H9 (cell line): Measurements from ENCODE around the gene ARHGAP4. TPM values are rescaled to one million over a fixed set of nuclear protein-coding genes. Genes with fewer than 3 reads are reported as not detected.

ENCODE experiments used
- DNase-seq: peaks from one replicate; pipeline ENCODE4 v3.0.0-alpha.2; 2017
- H2AFZ ChIP-seq: one replicate; pipeline ENCODE4 v1.6.1; 2013; ENCODE audit warnings: mild to moderate bottlenecking, low read length, control low read depth, moderate library complexity
- H2AK5ac ChIP-seq: 2 replicates; pipeline ENCODE4 v1.6.1; 2013; ENCODE audit warnings: low read length, control low read depth, mixed read lengths; ENCODE audit not compliant: insufficient read length
- H2BK120ac ChIP-seq: one replicate; pipeline ENCODE4 v1.6.1; 2013; ENCODE audit warnings: low read depth, mild to moderate bottlenecking, low read length, control low read depth, inconsistent platforms; ENCODE audit not compliant: poor library complexity, severe bottlenecking
- H2BK12ac ChIP-seq: 2 replicates; pipeline ENCODE4 v1.6.1; 2013; ENCODE audit warnings: low read length, control low read depth, mixed read lengths, low read depth; ENCODE audit not compliant: insufficient read length
- H2BK15ac ChIP-seq: 2 replicates; pipeline ENCODE4 v1.6.1; 2013; ENCODE audit warnings: low read depth, low read length, control low read depth
- H2BK20ac ChIP-seq: one replicate; pipeline ENCODE4 v1.6.1; 2013; ENCODE audit warnings: low read depth, mild to moderate bottlenecking, low read length, control low read depth, inconsistent platforms; ENCODE audit not compliant: poor library complexity, severe bottlenecking
- H2BK5ac ChIP-seq: 2 replicates; pipeline ENCODE4 v1.6.1; 2013; ENCODE audit warnings: low read length, control low read depth, mixed read lengths; ENCODE audit not compliant: insufficient read length
- H3K14ac ChIP-seq: 2 replicates; pipeline ENCODE4 v1.6.1; 2013; ENCODE audit warnings: low read length, control low read depth; ENCODE audit not compliant: insufficient read depth
- H3K18ac ChIP-seq: 2 replicates; pipeline ENCODE4 v1.6.1; 2013; ENCODE audit warnings: low read depth, mild to moderate bottlenecking, mixed read lengths, low read length, control low read depth; ENCODE audit not compliant: insufficient read length
- H3K23ac ChIP-seq: 2 replicates; pipeline ENCODE4 v1.6.1; 2013; ENCODE audit warnings: low read length, control low read depth, mixed read lengths, low read depth; ENCODE audit not compliant: insufficient read length
- H3K23me2 ChIP-seq: 2 replicates; pipeline ENCODE4 v1.6.1; 2013; ENCODE audit warnings: low read depth, mild to moderate bottlenecking, mixed read lengths, low read length, control low read depth; ENCODE audit not compliant: insufficient read length, poor library complexity, severe bottlenecking
- H3K27ac ChIP-seq: 2 replicates; pipeline ENCODE4 v1.5.1; 2013; ENCODE audit warnings: low read length, control low read depth, mixed read lengths, low read depth; ENCODE audit not compliant: insufficient read length
- H3K27me3 ChIP-seq: 2 replicates; pipeline ENCODE4 v1.6.1; 2013; ENCODE audit warnings: low read length, control low read depth, inconsistent platforms; ENCODE audit not compliant: insufficient read depth
- H3K4ac ChIP-seq: 2 replicates; pipeline ENCODE4 v1.6.1; 2013; ENCODE audit warnings: low read depth, mild to moderate bottlenecking, control low read depth, inconsistent platforms, low read length, moderate library complexity
- H3K4me1 ChIP-seq: 2 replicates; pipeline ENCODE4 v1.6.1; 2013; ENCODE audit warnings: low read length, control low read depth, inconsistent platforms; ENCODE audit not compliant: insufficient read depth
- H3K4me2 ChIP-seq: 2 replicates; pipeline ENCODE4 v1.6.1; 2013; ENCODE audit warnings: low read length, control low read depth, mixed read lengths; ENCODE audit not compliant: insufficient read length, insufficient read depth
- H3K56ac ChIP-seq: 2 replicates; pipeline ENCODE4 v1.6.1; 2013; ENCODE audit warnings: low read depth, mild to moderate bottlenecking, mixed read lengths, low read length, control low read depth; ENCODE audit not compliant: insufficient read length
- H3K79me1 ChIP-seq: 2 replicates; pipeline ENCODE4 v1.6.1; 2013; ENCODE audit warnings: low read depth, mild to moderate bottlenecking, moderate library complexity, low read length, control low read depth, inconsistent platforms; ENCODE audit not compliant: insufficient read depth, poor library complexity, severe bottlenecking
- H3K79me2 ChIP-seq: 2 replicates; pipeline ENCODE4 v1.6.1; 2013; ENCODE audit warnings: low read length, control low read depth, inconsistent platforms; ENCODE audit not compliant: insufficient read depth
- H3K9ac ChIP-seq: 2 replicates; pipeline ENCODE4 v1.6.1; 2013; ENCODE audit warnings: low read length, control low read depth, mixed read lengths; ENCODE audit not compliant: insufficient read length; ENCODE audit errors: extremely low read depth
- H3K9me3 ChIP-seq: one replicate; pipeline ENCODE4 v1.6.1; 2013; ENCODE audit warnings: low read depth, low read length, inconsistent platforms; ENCODE audit not compliant: control insufficient read depth
- H3T11ph ChIP-seq: one replicate; pipeline ENCODE4 v1.6.1; 2013; ENCODE audit warnings: mild to moderate bottlenecking, low read length, control low read depth, inconsistent platforms
- H4K20me1 ChIP-seq: one replicate; pipeline ENCODE4 v1.6.1; 2013; ENCODE audit not compliant: control insufficient read depth, insufficient read length, insufficient read depth
- H4K5ac ChIP-seq: 2 replicates; pipeline ENCODE4 v1.6.1; 2013; ENCODE audit warnings: low read depth, mild to moderate bottlenecking, mixed read lengths, low read length, control low read depth; ENCODE audit not compliant: insufficient read length
- H4K8ac ChIP-seq: replicated peaks from 2 replicates; pipeline ENCODE4 v1.6.1; 2013; ENCODE audit warnings: low read length, control low read depth, mixed read lengths, low read depth; ENCODE audit not compliant: insufficient read length
- H4K91ac ChIP-seq: 2 replicates; pipeline ENCODE4 v1.6.1; 2013; ENCODE audit warnings: low read depth, mild to moderate bottlenecking, moderate library complexity, mixed read lengths, low read length, control low read depth; ENCODE audit not compliant: insufficient read length
- H3K27ac Mint-ChIP-seq, 3 experiments: 2 replicates in 2 of 3; 3 replicates in 1 of 3; pipeline ENCODE4 v1.8.0; 2020 to 2021; ENCODE audit warnings: mixed read lengths in 3 of 3, mild to moderate bottlenecking in 1 of 3, moderate library complexity in 1 of 3
- H3K27me3 Mint-ChIP-seq: 2 replicates; pipeline ENCODE4 v1.8.0; 2021; ENCODE audit warnings: low read depth, mild to moderate bottlenecking, moderate library complexity, mixed read lengths
- H3K36me3 Mint-ChIP-seq, 3 experiments: 2 replicates in 2 of 3; 3 replicates in 1 of 3; pipeline ENCODE4 v1.8.0; 2020 to 2021; ENCODE audit warnings: low read depth in 3 of 3, mixed read lengths in 3 of 3; ENCODE audit not compliant: insufficient read depth in 1 of 3
- H3K4me1 Mint-ChIP-seq, 2 experiments: 2 replicates each; pipeline ENCODE4 v1.8.0; 2020; ENCODE audit warnings: mixed read lengths in 2 of 2
- H3K4me3 Mint-ChIP-seq, 2 experiments: 2 replicates in 1 of 2; 3 replicates in 1 of 2; pipeline ENCODE4 v1.8.0; 2020 to 2021; ENCODE audit warnings: mild to moderate bottlenecking in 2 of 2, mixed read lengths in 2 of 2, moderate library complexity in 1 of 2
- H3K9me3 Mint-ChIP-seq, 2 experiments: 2 replicates in 1 of 2; 3 replicates in 1 of 2; pipeline ENCODE4 v1.8.0; 2020; ENCODE audit warnings: mild to moderate bottlenecking in 2 of 2, mixed read lengths in 2 of 2, moderate library complexity in 1 of 2
- WGBS: extraction: QIAGEN DNeasy Blood & Tissue Kit; methylation state at CpG from one replicate; pipeline ENCODE4 v1.1.7; 2013; ENCODE audit warnings: missing lambda C conversion rate, low lambda C conversion rate, mixed read lengths; ENCODE audit not compliant: insufficient read length; ENCODE audit errors: extremely low coverage; 5-methylcytosine and 5-hydroxymethylcytosine counted together
- total RNA-seq: library from RNA; stranded (reverse); gene quantifications from 2 replicates; pipeline ENCODE4 v1.2.1, GENCODE V29; 2021
- TF ChIP-seq, protein P1 (sequence below): fragments of 200-600 bp; sonication (generic); conservative IDR thresholded peaks from 3 replicates; pipeline ENCODE4 v1.8.0; 2021; ENCODE audit warnings: antibody characterized with exemption, mild to moderate bottlenecking

The ARHGAP4 gene
- total RNA-seq, 1 experiment from 2014 or later, result 37.8 TPM

DNA sequence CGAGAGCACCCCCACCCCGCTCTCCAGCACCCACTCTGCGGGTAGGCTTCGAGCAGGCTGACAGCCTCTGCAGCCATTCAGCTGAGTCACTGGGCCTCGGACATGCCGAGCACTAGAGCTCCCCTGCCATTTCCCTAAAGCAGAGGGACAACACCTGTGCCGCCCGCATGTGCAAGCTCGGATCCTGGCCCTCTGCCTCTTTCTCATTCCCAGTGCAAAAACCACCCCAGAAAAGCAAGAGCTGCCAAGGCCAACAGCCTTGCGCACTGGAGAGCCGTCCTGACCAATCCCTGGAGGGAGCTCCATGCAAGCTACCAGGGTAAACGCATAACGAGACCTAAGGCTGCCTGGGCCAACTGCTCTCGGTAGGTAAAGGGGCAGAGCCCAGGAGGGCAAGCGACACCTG, 40.2 kb upstream of the ARHGAP4 start:
- peaks cover 1% of the 10 kb centered on the region; the same call in 1 of the 2 replicates for H3K27me3 Mint-ChIP-seq

More for the DNA sequence above, 40.2 kb upstream of the ARHGAP4 start:
- Mint-ChIP-seq H3K4me3 (peak overlapping the region in 1 of 2 experiments; percentile 53; a peak in 2 of 5 replicates), H3K9me3 (peaks cover 0 to 3% of the 10 kb centered on the region in 2 experiments; a peak in 1 of 5 replicates), H3K36me3 (peaks cover 27 to 60% (median 43%) of the 10 kb centered on the region in 3 experiments), H3K4me1 (peaks cover 29 to 38% of the 10 kb centered on the region in 2 experiments), H3K27ac (peak overlapping the region; percentile 62 to 90 (median 90))
- Histone ChIP-seq H3K27ac (no peak overlapping the region), H2AK5ac (no peak overlapping the region), H3K4me2 (no peak overlapping the region), H3K56ac (no peak overlapping the region), H3K27me3 (no peaks in the 10 kb centered on the region), H2AFZ (no peak overlapping the region), H2BK5ac (no peak overlapping the region), H4K8ac (no peak overlapping the region), H3K23ac (no peak overlapping the region), H3K79me2 (peaks cover 50% of the 10 kb centered on the region; the same call in 1 of the 2 replicates), H4K5ac (no peak overlapping the region), H3K23me2 (peaks cover 13% of the 10 kb centered on the region), H3K14ac (no peak overlapping the region), H3T11ph (no peak overlapping the region), H2BK15ac (no peak overlapping the region), H3K79me1 (peaks cover 5% of the 10 kb centered on the region), H3K4ac (no peak overlapping the region), H3K9ac (no peak overlapping the region), H3K18ac (no peak overlapping the region), H4K20me1 (no peaks in the 10 kb centered on the region), H2BK12ac (no peak overlapping the region), H3K4me1 (peaks cover 4% of the 10 kb centered on the region; the same call in 1 of the 2 replicates), H4K91ac (no peak overlapping the region), H2BK20ac (no peak overlapping the region), H3K9me3 (no peaks in the 10 kb centered on the region), H2BK120ac (no peak overlapping the region)
- TF ChIP-seq, protein P1, sequence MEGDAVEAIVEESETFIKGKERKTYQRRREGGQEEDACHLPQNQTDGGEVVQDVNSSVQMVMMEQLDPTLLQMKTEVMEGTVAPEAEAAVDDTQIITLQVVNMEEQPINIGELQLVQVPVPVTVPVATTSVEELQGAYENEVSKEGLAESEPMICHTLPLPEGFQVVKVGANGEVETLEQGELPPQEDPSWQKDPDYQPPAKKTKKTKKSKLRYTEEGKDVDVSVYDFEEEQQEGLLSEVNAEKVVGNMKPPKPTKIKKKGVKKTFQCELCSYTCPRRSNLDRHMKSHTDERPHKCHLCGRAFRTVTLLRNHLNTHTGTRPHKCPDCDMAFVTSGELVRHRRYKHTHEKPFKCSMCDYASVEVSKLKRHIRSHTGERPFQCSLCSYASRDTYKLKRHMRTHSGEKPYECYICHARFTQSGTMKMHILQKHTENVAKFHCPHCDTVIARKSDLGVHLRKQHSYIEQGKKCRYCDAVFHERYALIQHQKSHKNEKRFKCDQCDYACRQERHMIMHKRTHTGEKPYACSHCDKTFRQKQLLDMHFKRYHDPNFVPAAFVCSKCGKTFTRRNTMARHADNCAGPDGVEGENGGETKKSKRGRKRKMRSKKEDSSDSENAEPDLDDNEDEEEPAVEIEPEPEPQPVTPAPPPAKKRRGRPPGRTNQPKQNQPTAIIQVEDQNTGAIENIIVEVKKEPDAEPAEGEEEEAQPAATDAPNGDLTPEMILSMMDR, result no peak
- DNase-seq, result no peak
- no CpG with 5 or more reads among the region's 15 CpGs for WGBS
